Measurements from ENCODE around the gene USP6NL.

- TF ChIP-seq EZH2 (IDR thresholded peaks at IDR 0.05) (no peak), CTCF (IDR thresholded peaks at IDR 0.05) (no peak)
Measured at GRCh38 chr10:11642566-11642965, 31.1 kb upstream of the USP6NL start.
